Esophagus squamous epithelium (tissue), 4 donors: ENCODE measurements around the gene ZNF468.

Experiments used
- POLR2A ChIP-seq, 4 donors: fragments of 450-650 bp; IDR thresholded peaks; one replicate each; pipeline ENCODE4 v1.6.1; 2017; ENCODE audit warnings: antibody characterized with exemption in 4 of 4, mild to moderate bottlenecking in 4 of 4, moderate library complexity in 3 of 4
- TF ChIP-seq, protein P1 (sequence below), 6 experiments: fragments of 450-650 bp in 4 of 6; fragments of 200-600 bp in 2 of 6; sonication (generic) in 2 of 6; IDR thresholded peaks; one replicate each; pipeline ENCODE4 v1.5.1; 2016 to 2019; ENCODE audit warnings: antibody characterized with exemption in 6 of 6, mild to moderate bottlenecking in 4 of 6, moderate library complexity in 4 of 6

DNA sequence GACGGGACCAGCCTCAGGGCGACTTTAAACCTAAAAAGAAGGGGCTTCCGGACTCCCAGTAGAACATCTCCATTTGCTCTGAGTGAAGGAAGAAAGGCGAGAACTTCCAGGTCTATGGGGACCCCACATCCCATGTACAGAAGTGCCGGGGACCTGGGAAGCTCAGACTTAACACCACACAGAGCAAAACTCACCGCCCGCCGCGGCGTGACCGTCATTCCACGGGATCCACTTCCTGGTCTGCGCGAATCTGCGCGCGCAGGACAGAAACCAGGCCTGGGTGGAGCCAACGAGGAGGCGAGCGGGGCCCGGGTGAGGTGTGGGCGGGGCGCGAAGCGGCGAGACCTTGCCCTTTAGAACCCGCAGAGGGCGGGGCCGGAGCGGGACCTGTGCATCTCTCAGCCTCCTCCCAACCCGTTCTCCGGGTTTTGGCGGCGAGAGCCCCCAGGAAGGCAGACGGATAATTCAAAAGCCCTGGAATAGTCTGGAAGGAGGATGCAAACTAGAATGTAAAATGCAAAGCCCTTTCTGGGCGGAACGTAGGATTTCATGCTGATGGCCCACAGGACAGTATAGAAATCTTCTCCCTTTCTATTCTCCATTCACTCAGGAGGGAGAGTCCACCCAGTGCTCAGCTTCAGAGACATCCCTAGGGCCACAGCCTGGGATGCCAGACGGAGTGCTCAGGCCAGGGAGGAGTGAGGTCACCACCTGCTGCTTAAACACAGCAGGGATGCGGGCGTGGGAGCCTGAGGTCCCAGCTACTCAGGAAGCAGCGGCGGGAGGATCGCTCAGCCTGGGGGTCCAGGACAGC, at the start of gene ZNF468:
- TF ChIP-seq, protein P1, sequence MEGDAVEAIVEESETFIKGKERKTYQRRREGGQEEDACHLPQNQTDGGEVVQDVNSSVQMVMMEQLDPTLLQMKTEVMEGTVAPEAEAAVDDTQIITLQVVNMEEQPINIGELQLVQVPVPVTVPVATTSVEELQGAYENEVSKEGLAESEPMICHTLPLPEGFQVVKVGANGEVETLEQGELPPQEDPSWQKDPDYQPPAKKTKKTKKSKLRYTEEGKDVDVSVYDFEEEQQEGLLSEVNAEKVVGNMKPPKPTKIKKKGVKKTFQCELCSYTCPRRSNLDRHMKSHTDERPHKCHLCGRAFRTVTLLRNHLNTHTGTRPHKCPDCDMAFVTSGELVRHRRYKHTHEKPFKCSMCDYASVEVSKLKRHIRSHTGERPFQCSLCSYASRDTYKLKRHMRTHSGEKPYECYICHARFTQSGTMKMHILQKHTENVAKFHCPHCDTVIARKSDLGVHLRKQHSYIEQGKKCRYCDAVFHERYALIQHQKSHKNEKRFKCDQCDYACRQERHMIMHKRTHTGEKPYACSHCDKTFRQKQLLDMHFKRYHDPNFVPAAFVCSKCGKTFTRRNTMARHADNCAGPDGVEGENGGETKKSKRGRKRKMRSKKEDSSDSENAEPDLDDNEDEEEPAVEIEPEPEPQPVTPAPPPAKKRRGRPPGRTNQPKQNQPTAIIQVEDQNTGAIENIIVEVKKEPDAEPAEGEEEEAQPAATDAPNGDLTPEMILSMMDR (IDR thresholded peaks at IDR 0.05), result peak in 2 of 6 experiments; percentile 13 to 32
- TF ChIP-seq POLR2A (IDR thresholded peaks at IDR 0.05), result peak in 2 of 4 donors; percentile 58 to 64
